Esophagus muscularis mucosa (tissue), 4 donors: ENCODE results near the gene RAB15. TPM values are rescaled to one million over a fixed set of nuclear protein-coding genes. Genes with fewer than 3 reads are reported as not detected.

Experiments
- DNase-seq: peaks from one replicate; pipeline ENCODE4 v3.0.0-alpha.2; 2017; ENCODE audit errors: extremely low spot score
- H3K27ac ChIP-seq, 4 donors: fragments of 200-600 bp; sonication (generic); replicated peaks in 1 of 4; 1 replicate in 3 of 4; 2 replicates in 1 of 4; pipeline ENCODE4 v1.5.1; 2016 to 2019; ENCODE audit warnings: mild to moderate bottlenecking in 1 of 4
- H3K27me3 ChIP-seq, 4 donors: fragments of 200-600 bp; sonication (generic); one replicate each; pipeline versions ENCODE4 v1.5.1 to v1.6.0; 2016 to 2019
- H3K36me3 ChIP-seq, 4 donors: fragments of 200-600 bp; sonication (generic); one replicate each; pipeline ENCODE4 v1.5.1; 2016 to 2019
- H3K4me1 ChIP-seq, 4 donors: fragments of 200-600 bp; sonication (generic); one replicate each; pipeline ENCODE4 v1.5.1; 2016 to 2019
- H3K4me3 ChIP-seq, 4 donors: fragments of 200-600 bp; sonication (generic); 1 replicate in 2 of 4; 2 replicates in 2 of 4; pipeline ENCODE4 v1.5.1; 2016 to 2019; ENCODE audit warnings: mild to moderate bottlenecking in 4 of 4, moderate library complexity in 1 of 4
- H3K9me3 ChIP-seq, 4 donors: fragments of 200-600 bp; sonication (generic); 1 replicate in 3 of 4; 2 replicates in 1 of 4; pipeline ENCODE4 v1.5.1; 2016 to 2019
- EP300 ChIP-seq: sonication (generic); formaldehyde crosslinking; IDR thresholded peaks from one replicate; pipeline ENCODE4 v1.6.1; 2017; ENCODE audit warnings: antibody characterized with exemption
- POLR2A ChIP-seq: fragments of 450-650 bp; IDR thresholded peaks from one replicate; pipeline ENCODE4 v1.6.1; 2017; ENCODE audit warnings: antibody characterized with exemption, moderate library complexity, mild to moderate bottlenecking, low read depth
- POLR2AphosphoS5 ChIP-seq, 2 donors: sonication (generic); formaldehyde crosslinking; IDR thresholded peaks; one replicate each; pipeline ENCODE4 v1.6.1; 2017; ENCODE audit warnings: antibody characterized with exemption in 2 of 2
- WGBS: methylation state at CpG from one replicate; pipeline ENCODE4 v1.1.5; 2018; 5-methylcytosine and 5-hydroxymethylcytosine counted together
- intact Hi-C: fragments of 100-400 bp; cut with DNase I; formaldehyde crosslinking; loops from one replicate; pipeline ENCODE4 v1.15.1; 2023
- total RNA-seq, 4 donors: library from RNA; depleted of rRNA; stranded (reverse); fragments of >200 nt; gene quantifications; one replicate each; pipeline versions ENCODE4 v1.1.0 to v1.2.1, GENCODE V29; 2016
- TF ChIP-seq, protein P1 (sequence below), 3 experiments: fragments of 200-600 bp in 2 of 3; fragments of 450-650 bp in 1 of 3; sonication (generic) in 2 of 3; IDR thresholded peaks; one replicate each; pipeline ENCODE4 v1.5.1; 2017 to 2019; ENCODE audit warnings: antibody characterized with exemption in 3 of 3, mild to moderate bottlenecking in 2 of 3, moderate library complexity in 1 of 3

RAB15 gene
- total RNA-seq, 4 donors from 2014 or later: 3.7 to 11.4 (median 7.1) TPM

DNA sequence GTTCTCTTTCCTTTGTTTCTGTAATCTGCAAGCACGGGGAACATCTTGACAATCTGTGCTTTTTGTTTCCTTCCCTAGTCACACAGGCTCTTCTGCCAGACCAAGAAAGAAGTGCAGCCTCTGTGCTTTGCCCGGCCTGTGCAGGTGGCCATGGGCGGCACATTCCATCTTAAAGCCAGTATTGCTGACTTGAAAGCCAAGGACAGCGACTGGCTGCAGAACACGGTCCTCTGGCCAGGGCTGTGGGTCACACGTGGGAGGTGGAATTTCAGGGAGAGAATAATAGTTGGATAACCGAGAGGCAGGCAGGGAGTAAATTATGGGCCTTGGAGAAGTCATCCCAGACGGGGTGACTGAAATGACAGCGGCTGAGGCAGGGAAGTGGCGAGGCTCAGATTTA, 39.4 kb upstream of the RAB15 start:
- H3K27me3 ChIP-seq: no peaks in the 10 kb centered on the region
- TF ChIP-seq POLR2A (no peak), EP300 (no peak), POLR2AphosphoS5 (IDR thresholded peaks at IDR 0.05) (no peak)
- TF ChIP-seq, protein P1, sequence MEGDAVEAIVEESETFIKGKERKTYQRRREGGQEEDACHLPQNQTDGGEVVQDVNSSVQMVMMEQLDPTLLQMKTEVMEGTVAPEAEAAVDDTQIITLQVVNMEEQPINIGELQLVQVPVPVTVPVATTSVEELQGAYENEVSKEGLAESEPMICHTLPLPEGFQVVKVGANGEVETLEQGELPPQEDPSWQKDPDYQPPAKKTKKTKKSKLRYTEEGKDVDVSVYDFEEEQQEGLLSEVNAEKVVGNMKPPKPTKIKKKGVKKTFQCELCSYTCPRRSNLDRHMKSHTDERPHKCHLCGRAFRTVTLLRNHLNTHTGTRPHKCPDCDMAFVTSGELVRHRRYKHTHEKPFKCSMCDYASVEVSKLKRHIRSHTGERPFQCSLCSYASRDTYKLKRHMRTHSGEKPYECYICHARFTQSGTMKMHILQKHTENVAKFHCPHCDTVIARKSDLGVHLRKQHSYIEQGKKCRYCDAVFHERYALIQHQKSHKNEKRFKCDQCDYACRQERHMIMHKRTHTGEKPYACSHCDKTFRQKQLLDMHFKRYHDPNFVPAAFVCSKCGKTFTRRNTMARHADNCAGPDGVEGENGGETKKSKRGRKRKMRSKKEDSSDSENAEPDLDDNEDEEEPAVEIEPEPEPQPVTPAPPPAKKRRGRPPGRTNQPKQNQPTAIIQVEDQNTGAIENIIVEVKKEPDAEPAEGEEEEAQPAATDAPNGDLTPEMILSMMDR (IDR thresholded peaks at IDR 0.05): no peak
- 81% methylated on average over 10 of the region's 10 CpGs for WGBS
- H3K27ac ChIP-seq: no peak overlapping the region
- DNase-seq: no peak
- H3K4me3 ChIP-seq: no peak overlapping the region
- H3K9me3 ChIP-seq: no peaks in the 10 kb centered on the region
- no peaks in the 10 kb centered on the region for H3K4me1 ChIP-seq
- intact Hi-C loops: no loop called here
- peaks cover 11 to 71% (median 42%) of the 10 kb centered on the region in 4 donors for H3K36me3 ChIP-seq

DNA sequence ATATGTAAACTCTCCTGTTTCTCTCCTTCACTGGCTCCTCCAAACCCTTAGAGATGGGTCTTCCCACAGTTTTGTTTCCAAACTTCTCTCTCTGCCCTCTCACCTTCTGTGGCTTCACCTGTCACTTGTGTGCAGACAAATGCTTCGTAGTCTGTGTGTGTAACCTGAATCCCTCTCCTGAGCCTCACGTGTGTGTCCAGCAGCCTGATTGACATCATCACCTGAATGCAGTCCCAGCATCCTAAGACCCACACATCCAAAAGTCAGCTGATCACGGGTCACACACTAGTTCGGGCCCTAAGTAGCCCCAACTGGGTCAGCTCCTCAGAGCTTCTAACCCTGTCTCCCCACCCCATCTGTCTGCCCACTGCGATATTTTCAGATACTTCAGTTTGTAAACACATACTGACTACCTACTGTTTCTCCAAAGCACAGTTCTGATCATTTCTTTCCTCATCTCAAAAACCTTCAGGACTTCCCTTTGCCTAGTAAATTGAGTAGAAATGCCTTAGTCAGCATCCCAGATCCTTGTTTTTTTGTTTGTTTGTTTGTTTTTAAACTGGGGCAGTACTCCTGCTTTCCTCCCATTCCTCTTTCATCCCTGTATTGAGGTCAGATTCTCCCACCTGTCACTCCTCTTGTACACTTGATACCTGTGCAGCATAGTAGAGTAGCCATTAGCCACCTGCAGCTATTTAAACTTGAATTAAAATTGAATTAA, 38.2 kb upstream of the RAB15 start:
- H3K36me3 ChIP-seq: peaks cover 6 to 63% (median 30%) of the 10 kb centered on the region in 4 donors
- H3K27ac ChIP-seq: no peak overlapping the region
- H3K9me3 ChIP-seq: no peaks in the 10 kb centered on the region
- DNase-seq: no peak
- H3K4me3 ChIP-seq: no peak overlapping the region
- H3K4me1 ChIP-seq: no peaks in the 10 kb centered on the region
- 93% methylated on average over 5 of the region's 5 CpGs for WGBS
- intact Hi-C loops: no loop called here
- no peaks in the 10 kb centered on the region for H3K27me3 ChIP-seq
- TF ChIP-seq POLR2A: no peak
- no peak for TF ChIP-seq POLR2AphosphoS5 (IDR thresholded peaks at IDR 0.05)
- TF ChIP-seq, protein P1 (IDR thresholded peaks at IDR 0.05): no peak

DNA sequence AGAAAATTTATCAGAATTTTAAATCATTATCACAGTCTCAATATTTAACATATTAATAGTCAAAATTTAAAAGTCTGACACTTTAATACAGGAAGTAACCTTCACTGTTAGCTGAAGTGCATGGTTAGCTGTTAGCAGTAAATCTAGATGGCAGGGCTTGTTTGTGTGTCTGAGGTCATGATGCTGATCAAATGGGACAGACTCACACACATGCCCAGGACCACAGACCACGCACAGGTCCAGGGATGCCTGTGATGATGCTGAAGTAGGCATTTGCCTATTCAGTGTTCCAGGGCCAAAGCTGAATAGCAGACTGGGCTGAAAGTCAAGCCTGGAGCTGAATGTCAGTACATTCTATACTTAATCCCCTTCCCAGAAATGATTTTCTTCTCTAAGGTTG, 35.1 kb upstream of the RAB15 start:
- intact Hi-C loops: no loop called here
- no peak for TF ChIP-seq POLR2AphosphoS5 (IDR thresholded peaks at IDR 0.05)
- TF ChIP-seq POLR2A: no peak
- TF ChIP-seq, protein P1 (IDR thresholded peaks at IDR 0.05): no peak
- no peak for TF ChIP-seq EP300
- H3K27me3 ChIP-seq: no peaks in the 10 kb centered on the region
- no peak for DNase-seq
- no peak overlapping the region for H3K4me3 ChIP-seq
- H3K9me3 ChIP-seq: no peaks in the 10 kb centered on the region
- H3K27ac ChIP-seq: no peak overlapping the region
- 100% methylated on average over 1 of the region's 1 CpG for WGBS
- H3K4me1 ChIP-seq: no peaks in the 10 kb centered on the region
- H3K36me3 ChIP-seq: peaks cover 0 to 42% (median 10%) of the 10 kb centered on the region in 4 donors

DNA sequence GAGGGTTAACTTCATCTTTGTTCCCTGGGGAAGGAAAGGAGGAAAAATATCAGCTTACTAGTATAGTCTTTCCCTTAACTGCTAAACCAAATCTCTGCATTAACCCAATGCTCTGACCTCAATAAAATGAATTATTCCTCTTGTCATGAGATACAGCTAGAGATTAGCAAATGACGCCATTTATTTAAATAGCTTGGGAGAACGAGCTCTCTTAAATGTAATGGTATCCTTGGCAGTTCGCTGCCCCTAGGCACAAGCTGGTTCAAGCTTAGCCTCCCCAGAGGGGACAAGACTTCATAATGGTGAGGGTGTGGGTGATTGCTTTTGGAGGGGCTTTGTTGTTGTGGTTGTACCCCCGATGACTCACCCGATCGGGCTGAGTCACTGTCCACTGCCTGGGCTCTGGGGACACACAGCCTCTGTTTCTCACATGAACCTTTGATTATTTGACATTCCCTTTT, 34.2 kb upstream of the RAB15 start:
- TF ChIP-seq POLR2AphosphoS5 (IDR thresholded peaks at IDR 0.05): no peak
- TF ChIP-seq POLR2A: no peak
- TF ChIP-seq EP300: no peak
- TF ChIP-seq, protein P1 (IDR thresholded peaks at IDR 0.05): no peak
- Histone ChIP-seq H3K27me3 (no peaks in the 10 kb centered on the region), H3K9me3 (no peaks in the 10 kb centered on the region), H3K27ac (no peak overlapping the region), H3K4me1 (peaks cover 0 to 8% (median 5%) of the 10 kb centered on the region in 4 donors), H3K4me3 (no peak overlapping the region), H3K36me3 (peaks cover 0 to 35% (median 7%) of the 10 kb centered on the region in 4 donors)
- WGBS: 86% methylated on average over 6 of the region's 6 CpGs
- DNase-seq: no peak
- intact Hi-C loops: no loop called here
